ENCODE data around the gene CAMK2G. TPM values are rescaled to one million over a fixed set of nuclear protein-coding genes. Genes with fewer than 3 reads are reported as not detected.
A peak's percentile ranks its signal among the peaks of the same experiment; 100 is the strongest.
"Not testable (repeated sequence)": the region's sequence is repeated elsewhere in the genome, so short reads cannot be mapped to it uniquely, and the experiment has no call there.

CAMK2G gene
- total RNA-seq, 1 experiment from 2014 or later = 179 TPM

DNA sequence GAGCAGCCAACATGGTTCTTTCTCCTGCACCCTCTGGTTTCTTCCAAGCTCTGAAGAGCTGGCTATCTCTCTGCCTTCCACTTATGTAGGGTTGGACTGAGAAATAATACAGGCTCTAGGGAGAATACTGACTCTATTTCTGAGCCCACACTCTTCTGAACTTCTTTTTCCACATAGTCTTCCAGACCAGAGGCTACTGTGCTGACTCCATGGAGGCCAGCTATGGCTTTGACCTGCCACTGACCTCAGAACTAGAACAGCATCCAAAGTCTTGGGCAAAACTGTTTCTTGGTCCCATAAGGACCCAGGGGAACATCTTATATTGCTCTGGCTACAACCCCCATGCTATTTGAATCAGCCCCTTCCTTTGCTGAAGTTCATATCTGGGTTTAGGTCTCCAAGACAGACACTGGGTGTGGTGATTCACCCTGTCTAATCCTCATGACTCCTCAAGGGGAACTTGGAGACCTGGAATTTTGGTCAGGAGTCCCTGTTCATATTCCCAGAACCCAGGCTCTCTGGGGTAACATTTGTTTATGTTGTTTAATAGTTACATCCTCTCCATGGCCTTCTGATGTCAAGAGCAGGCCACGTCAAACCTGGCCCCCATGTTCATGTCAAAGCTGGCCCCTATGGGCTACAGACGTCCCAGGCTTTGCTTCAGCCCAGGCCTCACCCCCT lies 24.5 kb upstream of the CAMK2G start:
- CTCF ChIA-PET = interaction anchor here (0.6 to 2.8 kb wide), 19 partner anchors 9 to 224 kb away, joined by 3 to 53 read pairs (median 4); partner anchors contain the start of gene PLAU
- POLR2A ChIA-PET (ENCODE audit: unreplicated experiment) = interaction anchor here (0.6 to 1.9 kb wide), 12 partner anchors 8 to 181 kb away, joined by 3 to 71 read pairs (median 4); partner anchors contain the start of genes PLAU and VCL
- Histone ChIP-seq H2AFZ (ENCODE audit: low read length) (peak overlapping the region; percentile 0), H3K36me3 (ENCODE audit: low read depth, low read length) (no peaks in the 10 kb centered on the region), H3K4me2 (ENCODE audit: low read length) (peak overlapping the region; percentile 63), H3F3A (ENCODE audit: low read length, unreplicated experiment) (peaks cover 29% of the 10 kb centered on the region), H3K79me2 (ENCODE audit: low read length) (no peaks in the 10 kb centered on the region), H3K9me3 (ENCODE audit: low read length) (no peaks in the 10 kb centered on the region), H3K27me3 (ENCODE audit: low read length) (no peaks in the 10 kb centered on the region), H3K27ac (ENCODE audit: low read length) (peak overlapping the region; percentile 78), H3K9ac (ENCODE audit: low read length) (peak overlapping the region; percentile 58), H3K4me1 (ENCODE audit: insufficient read depth, low read length) (peaks cover 58% of the 10 kb centered on the region), H3K4me3 (ENCODE audit: low read length) (peak overlapping the region; percentile 8; the same call in 1 of the 2 replicates), H4K20me1 (ENCODE audit: low read length) (no peaks in the 10 kb centered on the region), H3K9me2 (replicated peaks; ENCODE audit: low read length) (0 out of 2 replicates have a peak, but pooled peaks cover 4% of the 10 kb centered on the region)
- ATAC-seq (no peak; the same call in 1 of the 2 replicates), DNase-seq (no peak)
- intact Hi-C loops (cut with micrococcal nuclease) = loop anchor here (1.0 to 10.0 kb wide), 3 partner anchors 10 to 1026 kb away; no protein-coding TSS in a partner anchor
- BruUV-seq (replicated peaks) = TSS peak; percentile 95
- TF ChIP-seq EZH2 (IDR thresholded peaks at IDR 0.05; ENCODE audit: low read length, unreplicated experiment) (no peak), EZH2phosphoT487 (IDR thresholded peaks at IDR 0.05; ENCODE audit: borderline replicate concordance, low read length) (no peak)
- TF ChIP-seq, protein P1, sequence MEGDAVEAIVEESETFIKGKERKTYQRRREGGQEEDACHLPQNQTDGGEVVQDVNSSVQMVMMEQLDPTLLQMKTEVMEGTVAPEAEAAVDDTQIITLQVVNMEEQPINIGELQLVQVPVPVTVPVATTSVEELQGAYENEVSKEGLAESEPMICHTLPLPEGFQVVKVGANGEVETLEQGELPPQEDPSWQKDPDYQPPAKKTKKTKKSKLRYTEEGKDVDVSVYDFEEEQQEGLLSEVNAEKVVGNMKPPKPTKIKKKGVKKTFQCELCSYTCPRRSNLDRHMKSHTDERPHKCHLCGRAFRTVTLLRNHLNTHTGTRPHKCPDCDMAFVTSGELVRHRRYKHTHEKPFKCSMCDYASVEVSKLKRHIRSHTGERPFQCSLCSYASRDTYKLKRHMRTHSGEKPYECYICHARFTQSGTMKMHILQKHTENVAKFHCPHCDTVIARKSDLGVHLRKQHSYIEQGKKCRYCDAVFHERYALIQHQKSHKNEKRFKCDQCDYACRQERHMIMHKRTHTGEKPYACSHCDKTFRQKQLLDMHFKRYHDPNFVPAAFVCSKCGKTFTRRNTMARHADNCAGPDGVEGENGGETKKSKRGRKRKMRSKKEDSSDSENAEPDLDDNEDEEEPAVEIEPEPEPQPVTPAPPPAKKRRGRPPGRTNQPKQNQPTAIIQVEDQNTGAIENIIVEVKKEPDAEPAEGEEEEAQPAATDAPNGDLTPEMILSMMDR (conservative IDR thresholded peaks at IDR 0.05; ENCODE audit: low read depth, low read length) = no peak

DNA sequence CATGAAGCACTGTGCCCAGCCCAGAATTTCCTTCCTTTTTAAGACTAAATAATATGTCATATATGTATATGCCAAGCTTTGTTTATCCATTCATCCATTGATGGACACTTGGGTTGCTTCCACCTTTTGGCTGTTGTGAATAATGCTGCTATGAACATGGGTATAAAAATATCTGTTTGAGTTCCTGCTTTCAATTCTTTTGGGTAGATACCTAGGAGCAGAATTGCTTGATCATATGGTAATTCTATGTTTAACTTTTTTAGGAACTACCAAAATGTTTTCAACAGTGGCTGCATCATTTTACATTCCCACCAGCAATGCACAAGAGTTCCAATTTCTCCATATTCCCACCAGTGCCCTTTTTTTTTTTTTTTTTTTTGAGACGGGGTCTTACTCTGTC lies 23.3 kb upstream of the CAMK2G start:
- H3K9me2 ChIP-seq (replicated peaks; ENCODE audit: low read length) = 0 out of 2 replicates have a peak, but pooled peaks cover 4% of the 10 kb centered on the region
- no peaks in the 10 kb centered on the region for H4K20me1 ChIP-seq (ENCODE audit: low read length)
- no peak overlapping the region for H3K4me2 ChIP-seq (ENCODE audit: low read length)
- H3K4me1 ChIP-seq (ENCODE audit: insufficient read depth, low read length) = peaks cover 70% of the 10 kb centered on the region
- H3K4me3 ChIP-seq (ENCODE audit: low read length) = no peak overlapping the region
- ATAC-seq (no peak), DNase-seq (peak; percentile 44)
- intact Hi-C loops (cut with micrococcal nuclease) = loop anchor here (10.0 kb wide), 1 partner anchor 1027 kb away; no protein-coding TSS in a partner anchor
- H3K36me3 ChIP-seq (ENCODE audit: low read depth, low read length) = no peaks in the 10 kb centered on the region
- no peak for TF ChIP-seq EZH2phosphoT487 (IDR thresholded peaks at IDR 0.05; ENCODE audit: borderline replicate concordance, low read length)
- TF ChIP-seq, protein P1 (conservative IDR thresholded peaks at IDR 0.05; ENCODE audit: low read depth, low read length) = no peak
- TF ChIP-seq EZH2 (IDR thresholded peaks at IDR 0.05; ENCODE audit: low read length, unreplicated experiment) = no peak
- CTCF ChIA-PET = interaction anchor here (1.7 to 2.8 kb wide), 2 partner anchors 18 to 43 kb away, joined by 7 to 34 read pairs; no protein-coding TSS in a partner anchor
- no peaks in the 10 kb centered on the region for H3K79me2 ChIP-seq (ENCODE audit: low read length)
- peaks cover 34% of the 10 kb centered on the region for H3F3A ChIP-seq (ENCODE audit: low read length, unreplicated experiment)
- H3K27me3 ChIP-seq (ENCODE audit: low read length) = no peaks in the 10 kb centered on the region
- H3K9me3 ChIP-seq (ENCODE audit: low read length) = no peaks in the 10 kb centered on the region
- no peak overlapping the region for H3K9ac ChIP-seq (ENCODE audit: low read length)
- no peak overlapping the region for H2AFZ ChIP-seq (ENCODE audit: low read length)
- peak overlapping the region; percentile 78 for H3K27ac ChIP-seq (ENCODE audit: low read length)
- no TSS peak for BruUV-seq (replicated peaks)
- POLR2A ChIA-PET (ENCODE audit: unreplicated experiment) = interaction anchor here (0.6 kb wide), 1 partner anchor 199 kb away, joined by 4 read pairs; no protein-coding TSS in a partner anchor

DNA sequence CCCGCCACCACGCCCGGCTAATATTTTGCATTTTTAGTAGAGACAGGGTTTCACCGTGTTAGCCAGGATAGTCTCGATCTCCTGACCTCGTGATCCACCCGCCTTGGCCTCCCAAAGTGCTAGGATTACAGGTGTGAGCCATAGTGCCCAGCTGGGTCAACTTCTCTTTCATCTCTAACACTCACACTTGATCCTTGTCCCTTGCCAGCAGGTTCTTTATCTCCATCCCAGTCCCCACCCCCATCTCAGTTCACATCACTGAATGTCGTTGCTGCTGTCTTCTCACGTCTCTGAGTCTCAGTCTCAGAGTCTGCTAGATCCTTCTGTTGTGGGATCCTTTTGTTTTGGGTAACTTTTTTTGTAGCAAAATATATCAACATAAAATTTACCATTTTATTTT lies 21.0 kb upstream of the CAMK2G start:
- H2AFZ ChIP-seq (ENCODE audit: low read length); H3K36me3 ChIP-seq (ENCODE audit: low read depth, low read length); ATAC-seq; H3K4me2 ChIP-seq (ENCODE audit: low read length); H3K9me3 ChIP-seq (ENCODE audit: low read length); BruUV-seq (replicated peaks); H3K9me2 ChIP-seq (replicated peaks; ENCODE audit: low read length); POLR2A ChIA-PET (ENCODE audit: unreplicated experiment); DNase-seq; H4K20me1 ChIP-seq (ENCODE audit: low read length); H3K27me3 ChIP-seq (ENCODE audit: low read length); H3K4me3 ChIP-seq (ENCODE audit: low read length); H3K79me2 ChIP-seq (ENCODE audit: low read length); H3K9ac ChIP-seq (ENCODE audit: low read length): not testable (repeated sequence)
- Histone ChIP-seq H3F3A (ENCODE audit: low read length, unreplicated experiment) (peaks cover 34% of the 10 kb centered on the region), H3K4me1 (ENCODE audit: insufficient read depth, low read length) (peaks cover 76% of the 10 kb centered on the region), H3K27ac (ENCODE audit: low read length) (peak overlapping the region; percentile 60)
- CTCF ChIA-PET = interaction anchor here (0.6 to 1.9 kb wide), 2 partner anchors 15 to 46 kb away, joined by 4 to 13 read pairs; partner anchors contain the start of gene PLAU
- intact Hi-C loops (cut with micrococcal nuclease) = loop anchor here (10.0 kb wide), 1 partner anchor 1029 kb away; no protein-coding TSS in a partner anchor
